Lung (tissue), 12 donors: ENCODE data around the gene HTRA3. TPM values are rescaled to one million over a fixed set of nuclear protein-coding genes. Genes with fewer than 3 reads are reported as not detected.

Source experiments
- ATAC-seq: fragments of 200-7000 bp; cut with Tn5 transposase; one replicate; pipeline ENCODE4 v1.9.1; 2020; ENCODE audit warnings: moderate number of reproducible peaks; ENCODE audit not compliant: insufficient read depth, low FRiP score
- DNase-seq, 3 donors: peaks; one replicate each; pipeline ENCODE4 v3.0.0-alpha.2; 2013 to 2017
- H3K27ac ChIP-seq, 2 donors: one replicate each; pipeline ENCODE4 v1.5.1; 2013; ENCODE audit warnings: mild to moderate bottlenecking in 2 of 2, moderate library complexity in 2 of 2, control low read depth in 1 of 2, inconsistent platforms in 1 of 2, low read depth in 1 of 2, low read length in 1 of 2
- H3K27me3 ChIP-seq, 3 donors: one replicate each; pipeline ENCODE4 v1.5.1; 2013; ENCODE audit warnings: low read length in 2 of 3; ENCODE audit not compliant: control insufficient read depth in 3 of 3, insufficient read depth in 3 of 3
- H3K36me3 ChIP-seq, 4 donors: one replicate each; pipeline ENCODE4 v1.5.1; 2013; ENCODE audit warnings: low read length in 4 of 4, mild to moderate bottlenecking in 1 of 4, moderate library complexity in 1 of 4; ENCODE audit not compliant: control insufficient read depth in 4 of 4, insufficient read depth in 4 of 4
- H3K4me1 ChIP-seq, 5 donors: one replicate each; pipeline ENCODE4 v1.5.1; 2013; ENCODE audit warnings: low read length in 5 of 5, mild to moderate bottlenecking in 2 of 5, moderate library complexity in 1 of 5; ENCODE audit not compliant: control insufficient read depth in 5 of 5, insufficient read depth in 5 of 5
- H3K4me3 ChIP-seq: one replicate; pipeline ENCODE4 v1.5.1; 2013; ENCODE audit warnings: mild to moderate bottlenecking, control low read depth, moderate library complexity
- H3K9ac ChIP-seq, 2 donors: one replicate each; pipeline ENCODE4 v1.5.1; 2013; ENCODE audit warnings: low read length in 2 of 2, control low read depth in 1 of 2; ENCODE audit not compliant: insufficient read depth in 1 of 2
- H3K9me3 ChIP-seq, 4 donors: one replicate each; pipeline ENCODE4 v1.5.1; 2013; ENCODE audit warnings: low read length in 3 of 4, mild to moderate bottlenecking in 1 of 4, moderate library complexity in 1 of 4; ENCODE audit not compliant: control insufficient read depth in 4 of 4, insufficient read depth in 3 of 4
- CTCF ChIP-seq: IDR thresholded peaks from 2 replicates; pipeline ENCODE4 v1.5.1; 2012; ENCODE audit warnings: mild to moderate bottlenecking; ENCODE audit errors: control extremely low read depth, extremely low read depth
- WGBS, 2 donors: extraction: QIAGEN DNeasy Blood & Tissue Kit; methylation state at CpG; one replicate each; pipeline ENCODE4 v1.1.7; 2013; 5-methylcytosine and 5-hydroxymethylcytosine counted together
- polyA plus RNA-seq, 2 donors: library from polyadenylated mRNA; stranded (reverse); fragments of 200-250 nt; gene quantifications; one replicate each; pipeline ENCODE4 v1.2.1, GENCODE V29; 2013
- total RNA-seq, 2 donors: library from RNA; depleted of rRNA in 1 of 2; stranded (reverse); fragments of >200 nt in 1 of 2; gene quantifications; one replicate each; pipeline ENCODE4 v1.2.1, GENCODE V29; 2014 to 2021
- donor health status: control.
- donor health status: control.
- donor health status: Bipolar disorder and iron deficiency.
- donor health status: healthy.
- donor health status: DM: yes; HTN: yes; CAD: no.

The HTRA3 gene
- total and polyA plus RNA-seq, 4 donors, result 9.5 to 23.5 (median 17.8) TPM

GRCh38 chr4:8342651-8343261, 73.2 kb downstream of the HTRA3 start:
- Histone ChIP-seq H3K27ac (no peak overlapping the region), H3K9me3 (no peaks in the 10 kb centered on the region), H3K9ac (no peak overlapping the region), H3K4me1 (peaks cover 0 to 23% (median 2%) of the 10 kb centered on the region in 5 donors), H3K4me3 (no peak overlapping the region), H3K27me3 (no peaks in the 10 kb centered on the region), H3K36me3 (no peaks in the 10 kb centered on the region)
- no peak for DNase-seq
- TF ChIP-seq CTCF, result no peak
- 88 to 93% methylated on average over 16 of the region's 16 CpGs for WGBS, 2 donors
- ATAC-seq, result no peak

GRCh38 chr4:8343262-8343966, 73.9 kb downstream of the HTRA3 start:
- TF ChIP-seq CTCF, result no peak
- Histone ChIP-seq H3K4me3 (no peak overlapping the region), H3K4me1 (peaks cover 0 to 23% (median 2%) of the 10 kb centered on the region in 5 donors), H3K27me3 (no peaks in the 10 kb centered on the region), H3K36me3 (no peaks in the 10 kb centered on the region), H3K9ac (no peak overlapping the region), H3K27ac (no peak overlapping the region), H3K9me3 (no peaks in the 10 kb centered on the region)
- peak in 2 of 3 donors; percentile 14 to 54 for DNase-seq
- no peak for ATAC-seq
- 83 to 86% methylated on average over 27 to 28 of the region's 28 CpGs for WGBS, 2 donors

GRCh38 chr4:8343967-8344331, 74.4 kb downstream of the HTRA3 start:
- no peaks in the 10 kb centered on the region for H3K27me3 ChIP-seq
- DNase-seq (no peak), ATAC-seq (no peak)
- 95 to 96% methylated on average over 11 of the region's 11 CpGs for WGBS, 2 donors
- H3K9ac ChIP-seq, result no peak overlapping the region
- H3K4me1 ChIP-seq, result peaks cover 0 to 23% (median 2%) of the 10 kb centered on the region in 5 donors
- no peaks in the 10 kb centered on the region for H3K36me3 ChIP-seq
- no peak overlapping the region for H3K27ac ChIP-seq
- no peak for TF ChIP-seq CTCF
- H3K9me3 ChIP-seq, result no peaks in the 10 kb centered on the region
- H3K4me3 ChIP-seq, result no peak overlapping the region
